ENCODE data around the gene LRRC61. TPM values are rescaled to one million over a fixed set of nuclear protein-coding genes. Genes with fewer than 3 reads are reported as not detected.
A peak's percentile ranks its signal among the peaks of the same experiment; 100 is the strongest.

LRRC61 gene
- polyA plus RNA-seq, 10 donors = 4.1 to 9.6 (median 6.2) TPM

- DNase-seq = no peak
Observed at GRCh38 chr7:150351587-150352194, 28.5 kb downstream of the LRRC61 start.

GRCh38 chr7:150355666-150356059 lies 32.5 kb downstream of the LRRC61 start:
- no peak for DNase-seq

- peak in 1 of 3 donors; percentile 61 for DNase-seq
Observed at GRCh38 chr7:150356265-150356897, 33.2 kb downstream of the LRRC61 start.

GRCh38 chr7:150357270-150357669 lies 34.1 kb downstream of the LRRC61 start:
- no peak for DNase-seq

- no peak for DNase-seq
Observed at GRCh38 chr7:150357771-150358427, 34.7 kb downstream of the LRRC61 start.

GRCh38 chr7:150358433-150358832 lies 35.3 kb downstream of the LRRC61 start:
- DNase-seq = no peak

- no peak for DNase-seq
Observed at GRCh38 chr7:150358988-150359621, 36.0 kb downstream of the LRRC61 start.

GRCh38 chr7:150359622-150360362 lies 36.6 kb downstream of the LRRC61 start:
- no peak for DNase-seq

GRCh38 chr7:150360363-150361058 lies 37.4 kb downstream of the LRRC61 start:
- DNase-seq = no peak

- no peak for DNase-seq
Observed at GRCh38 chr7:150361402-150361801, 38.2 kb downstream of the LRRC61 start.

GRCh38 chr7:150361807-150362621 lies 38.9 kb downstream of the LRRC61 start:
- no peak for DNase-seq

- DNase-seq = no peak
Observed at GRCh38 chr7:150363370-150363769, 40.2 kb downstream of the LRRC61 start.

GRCh38 chr7:150363872-150364271 lies 40.7 kb downstream of the LRRC61 start:
- DNase-seq = no peak

- no peak for DNase-seq
Observed at GRCh38 chr7:150365194-150365593, 42.0 kb downstream of the LRRC61 start.

- no peak for DNase-seq
Observed at GRCh38 chr7:150365673-150366398, 42.7 kb downstream of the LRRC61 start.

- DNase-seq = no peak
Observed at GRCh38 chr7:150367677-150368095, 44.5 kb downstream of the LRRC61 start.

- peak; percentile 86 to 95 (median 92) for DNase-seq
Observed at GRCh38 chr7:150368096-150368883, 45.1 kb downstream of the LRRC61 start, which contains the start of gene REPIN1. REPIN1 (plus strand) TSS chr7:150368822; CDS start chr7:150369712, 890 bp downstream.

GRCh38 chr7:150368884-150369747 lies 46.0 kb downstream of the LRRC61 start:
- DNase-seq = peak; percentile 63 to 77 (median 64)
